B cell (primary cell): ENCODE data around the gene RENBP.

Source experiments
- CTCF ChIP-seq: fragments of 200-600 bp; IDR thresholded peaks from one replicate; pipeline ENCODE4 v1.8.0; 2022; ENCODE audit warnings: antibody characterized with exemption, mild to moderate bottlenecking
- EZH2 ChIP-seq: IDR thresholded peaks from 2 replicates; pipeline ENCODE4 v1.6.1; 2012; ENCODE audit warnings: borderline replicate concordance, low read depth, mild to moderate bottlenecking, moderate library complexity, low read length; ENCODE audit not compliant: insufficient read depth, poor library complexity, severe bottlenecking

- TF ChIP-seq CTCF (no peak), EZH2 (no peak)
Measured at GRCh38 chrX:153974726-153975286, 30.4 kb upstream of the RENBP start.
